ENCODE results near the gene STAMBP. TPM values are rescaled to one million over a fixed set of nuclear protein-coding genes. Genes with fewer than 3 reads are reported as not detected.
A peak's percentile ranks its signal among the peaks of the same experiment; 100 is the strongest.

Gene STAMBP
- total RNA-seq, 1 experiment from 2014 or later = 32.2 TPM

- Histone ChIP-seq H4K20me1 (ENCODE audit: low read length) (no peaks in the 10 kb centered on the region), H3K9ac (ENCODE audit: low read length) (no peak overlapping the region), H3K79me2 (ENCODE audit: low read length) (no peaks in the 10 kb centered on the region), H3K27me3 (ENCODE audit: low read length) (no peaks in the 10 kb centered on the region), H3K9me2 (replicated peaks; ENCODE audit: low read length) (no peaks in the 10 kb centered on the region), H3K27ac (ENCODE audit: low read length) (no peak overlapping the region), H3K4me2 (ENCODE audit: low read length) (no peak overlapping the region), H3K9me3 (ENCODE audit: low read length) (no peaks in the 10 kb centered on the region), H3K4me1 (ENCODE audit: insufficient read depth, low read length) (peaks cover 5% of the 10 kb centered on the region), H3K36me3 (ENCODE audit: low read depth, low read length) (no peaks in the 10 kb centered on the region), H3F3A (ENCODE audit: low read length, unreplicated experiment) (no peaks in the 10 kb centered on the region), H3K4me3 (ENCODE audit: low read length) (no peak overlapping the region), H2AFZ (ENCODE audit: low read length) (no peak overlapping the region)
- no TSS peak for BruUV-seq (replicated peaks)
- intact Hi-C loops (cut with micrococcal nuclease) = no loop called here
- ChIA-PET CTCF (no interaction called here), POLR2A (ENCODE audit: unreplicated experiment) (no interaction called here)
- no peak for TF ChIP-seq EZH2 (IDR thresholded peaks at IDR 0.05; ENCODE audit: low read length, unreplicated experiment)
- no peak for TF ChIP-seq EZH2phosphoT487 (IDR thresholded peaks at IDR 0.05; ENCODE audit: borderline replicate concordance, low read length)
- TF ChIP-seq CTCF (conservative IDR thresholded peaks at IDR 0.05; ENCODE audit: low read depth, low read length) = no peak
- no peak for DNase-seq
- no peak for ATAC-seq
Measured at GRCh38 chr2:73889206-73889605, 60.4 kb downstream of the STAMBP start.

- H3K36me3 ChIP-seq (ENCODE audit: low read depth, low read length) = no peaks in the 10 kb centered on the region
- no peak overlapping the region for H2AFZ ChIP-seq (ENCODE audit: low read length)
- POLR2A ChIA-PET (ENCODE audit: unreplicated experiment) = no interaction called here
- no peak overlapping the region for H3K9ac ChIP-seq (ENCODE audit: low read length)
- no peaks in the 10 kb centered on the region for H3K79me2 ChIP-seq (ENCODE audit: low read length)
- ATAC-seq = peak; percentile 45
- H3K4me2 ChIP-seq (ENCODE audit: low read length) = no peak overlapping the region
- H3K9me3 ChIP-seq (ENCODE audit: low read length) = no peaks in the 10 kb centered on the region
- no TSS peak for BruUV-seq (replicated peaks)
- no peak overlapping the region for H3K4me3 ChIP-seq (ENCODE audit: low read length)
- no peak overlapping the region for H3K27ac ChIP-seq (ENCODE audit: low read length)
- CTCF ChIA-PET = interaction anchor here (0.5 kb wide), 1 partner anchor 713 kb away, joined by 7 read pairs; no protein-coding TSS in a partner anchor
- H3F3A ChIP-seq (ENCODE audit: low read length, unreplicated experiment) = no peaks in the 10 kb centered on the region
- peak; percentile 35 for DNase-seq
- H3K4me1 ChIP-seq (ENCODE audit: insufficient read depth, low read length) = peaks cover 5% of the 10 kb centered on the region
- H4K20me1 ChIP-seq (ENCODE audit: low read length) = no peaks in the 10 kb centered on the region
- TF ChIP-seq EZH2phosphoT487 (IDR thresholded peaks at IDR 0.05; ENCODE audit: borderline replicate concordance, low read length) (no peak), EZH2 (IDR thresholded peaks at IDR 0.05; ENCODE audit: low read length, unreplicated experiment) (no peak), CTCF (conservative IDR thresholded peaks at IDR 0.05; ENCODE audit: low read depth, low read length) (no peak)
- no peaks in the 10 kb centered on the region for H3K27me3 ChIP-seq (ENCODE audit: low read length)
- intact Hi-C loops (cut with micrococcal nuclease) = no loop called here
- H3K9me2 ChIP-seq (replicated peaks; ENCODE audit: low read length) = no peaks in the 10 kb centered on the region
Measured at GRCh38 chr2:73890301-73891092, 61.7 kb downstream of the STAMBP start.

GRCh38 chr2:73891276-73891901 is 62.6 kb downstream of the STAMBP start:
- BruUV-seq (replicated peaks) = no TSS peak
- Histone ChIP-seq H3K9me3 (ENCODE audit: low read length) (no peaks in the 10 kb centered on the region), H3K4me1 (ENCODE audit: insufficient read depth, low read length) (peaks cover 5% of the 10 kb centered on the region), H3K9me2 (replicated peaks; ENCODE audit: low read length) (no peaks in the 10 kb centered on the region), H3K27ac (ENCODE audit: low read length) (no peak overlapping the region), H3K27me3 (ENCODE audit: low read length) (no peaks in the 10 kb centered on the region), H2AFZ (ENCODE audit: low read length) (no peak overlapping the region), H3K36me3 (ENCODE audit: low read depth, low read length) (no peaks in the 10 kb centered on the region), H4K20me1 (ENCODE audit: low read length) (no peaks in the 10 kb centered on the region), H3K4me2 (ENCODE audit: low read length) (no peak overlapping the region), H3K79me2 (ENCODE audit: low read length) (no peaks in the 10 kb centered on the region), H3K4me3 (ENCODE audit: low read length) (no peak overlapping the region), H3K9ac (ENCODE audit: low read length) (no peak overlapping the region), H3F3A (ENCODE audit: low read length, unreplicated experiment) (no peaks in the 10 kb centered on the region)
- TF ChIP-seq EZH2phosphoT487 (IDR thresholded peaks at IDR 0.05; ENCODE audit: borderline replicate concordance, low read length) (no peak), CTCF (conservative IDR thresholded peaks at IDR 0.05; ENCODE audit: low read depth, low read length) (no peak), EZH2 (IDR thresholded peaks at IDR 0.05; ENCODE audit: low read length, unreplicated experiment) (no peak)
- ATAC-seq = no peak
- ChIA-PET POLR2A (ENCODE audit: unreplicated experiment) (no interaction called here), CTCF (no interaction called here)
- no peak for DNase-seq
- intact Hi-C loops (cut with micrococcal nuclease) = no loop called here

All from PC-3 (cell line).